ENCODE data around the gene KLHL30.

DNA sequence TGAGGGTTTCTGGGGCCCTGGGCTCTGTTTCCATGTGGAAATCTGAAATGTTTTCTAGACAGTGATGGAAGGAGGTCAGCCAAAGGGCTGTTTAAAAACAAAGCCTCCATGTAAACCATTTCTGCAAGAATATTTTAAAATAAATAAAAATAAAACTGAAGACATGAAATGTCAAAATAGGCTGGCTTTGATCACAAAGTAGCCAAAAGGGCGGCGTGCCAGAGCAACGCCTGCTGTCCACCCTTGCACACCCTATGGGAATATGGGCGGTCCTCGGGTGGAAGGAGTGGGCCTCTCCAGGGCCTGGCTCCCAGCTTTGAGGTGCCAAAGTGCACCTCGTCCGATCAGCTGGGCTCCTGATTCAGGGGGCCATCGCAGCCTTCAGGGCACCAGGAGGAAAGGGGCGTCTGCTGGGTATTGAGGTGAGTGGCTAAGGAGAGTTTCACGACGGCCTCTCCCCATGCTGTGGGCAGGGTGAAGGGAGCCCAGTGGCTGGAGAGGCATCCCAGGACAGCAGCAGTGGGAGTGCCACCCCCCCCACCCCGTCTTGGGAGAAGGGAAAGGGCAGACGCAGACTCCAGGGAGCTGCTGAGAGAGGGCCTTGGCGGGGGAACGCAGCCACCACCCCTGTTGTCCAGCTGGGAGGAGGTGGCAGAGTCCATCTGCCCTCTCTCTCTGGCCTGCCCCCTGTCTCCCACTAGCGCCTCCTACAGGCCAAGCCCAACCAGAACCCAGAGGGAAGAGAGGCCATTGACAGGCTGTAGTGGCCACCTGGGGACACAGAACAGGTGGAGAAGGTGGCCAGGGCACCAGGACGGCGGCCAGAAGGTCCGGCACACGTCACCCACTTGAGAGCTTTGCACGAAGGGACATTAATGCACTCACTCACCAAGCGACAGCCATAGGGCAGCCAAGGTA lies 14.6 kb downstream of the KLHL30 start:
- TF ChIP-seq, protein P1, sequence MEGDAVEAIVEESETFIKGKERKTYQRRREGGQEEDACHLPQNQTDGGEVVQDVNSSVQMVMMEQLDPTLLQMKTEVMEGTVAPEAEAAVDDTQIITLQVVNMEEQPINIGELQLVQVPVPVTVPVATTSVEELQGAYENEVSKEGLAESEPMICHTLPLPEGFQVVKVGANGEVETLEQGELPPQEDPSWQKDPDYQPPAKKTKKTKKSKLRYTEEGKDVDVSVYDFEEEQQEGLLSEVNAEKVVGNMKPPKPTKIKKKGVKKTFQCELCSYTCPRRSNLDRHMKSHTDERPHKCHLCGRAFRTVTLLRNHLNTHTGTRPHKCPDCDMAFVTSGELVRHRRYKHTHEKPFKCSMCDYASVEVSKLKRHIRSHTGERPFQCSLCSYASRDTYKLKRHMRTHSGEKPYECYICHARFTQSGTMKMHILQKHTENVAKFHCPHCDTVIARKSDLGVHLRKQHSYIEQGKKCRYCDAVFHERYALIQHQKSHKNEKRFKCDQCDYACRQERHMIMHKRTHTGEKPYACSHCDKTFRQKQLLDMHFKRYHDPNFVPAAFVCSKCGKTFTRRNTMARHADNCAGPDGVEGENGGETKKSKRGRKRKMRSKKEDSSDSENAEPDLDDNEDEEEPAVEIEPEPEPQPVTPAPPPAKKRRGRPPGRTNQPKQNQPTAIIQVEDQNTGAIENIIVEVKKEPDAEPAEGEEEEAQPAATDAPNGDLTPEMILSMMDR (IDR thresholded peaks at IDR 0.05): no peak
- no peak for TF ChIP-seq POLR2A (IDR thresholded peaks at IDR 0.05)
